ENCODE data around the gene CHCHD3.

CHCHD3 gene

DNA sequence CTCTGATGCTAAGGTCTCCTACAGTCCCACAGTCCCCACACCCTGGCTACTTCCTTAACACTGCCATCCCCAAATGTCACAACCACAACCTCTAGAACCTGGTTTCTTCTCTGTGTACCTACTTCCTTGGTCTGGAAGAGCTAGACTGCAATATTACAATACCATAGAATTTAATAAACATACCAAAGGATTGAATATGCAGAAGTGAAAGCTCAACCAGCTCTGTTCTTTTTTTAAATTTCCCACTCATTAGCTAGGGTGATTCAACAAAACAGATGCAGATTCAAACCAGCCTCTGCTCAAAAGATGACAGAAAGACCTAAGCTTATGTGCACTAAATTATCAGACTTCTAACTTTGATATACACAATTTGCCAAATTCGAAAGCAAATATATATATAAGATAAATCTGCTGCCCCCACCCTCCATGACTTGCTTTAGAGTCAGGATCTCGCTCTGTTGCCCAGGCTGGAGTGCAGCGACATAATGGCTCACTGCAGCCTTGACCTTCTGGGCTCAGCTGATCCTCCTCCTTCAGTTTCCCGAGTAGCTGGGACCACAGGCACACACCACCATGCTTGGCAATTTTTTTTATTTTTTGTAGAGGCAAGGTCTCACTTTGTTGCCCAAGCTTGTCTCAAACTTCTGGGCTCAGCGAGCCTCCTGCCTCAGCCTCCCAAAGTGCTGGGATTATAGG, 212.6 kb downstream of the CHCHD3 start:
- DNase-seq (ENCODE audit: low read depth in 3 of 3, low spot score in 1 of 3): no peak

DNA sequence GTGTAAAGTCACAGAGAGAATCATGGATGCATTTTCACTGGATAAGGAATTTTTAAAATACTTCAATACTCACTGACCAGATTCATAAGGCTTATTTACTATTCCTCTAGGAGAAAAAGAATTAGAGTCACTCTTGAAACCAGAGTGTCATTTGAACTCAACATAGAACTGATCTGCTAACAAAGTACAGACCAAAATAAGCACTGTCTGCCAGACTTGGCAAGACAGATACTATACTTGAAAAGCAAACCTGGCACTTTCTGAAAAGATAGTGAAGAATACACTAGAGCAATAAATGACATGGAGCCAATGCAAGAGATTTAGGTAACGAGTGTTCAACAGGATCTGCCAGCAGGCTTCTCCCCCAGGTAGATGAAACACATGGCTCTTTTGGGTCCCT, 215.3 kb downstream of the CHCHD3 start:
- DNase-seq (ENCODE audit: low read depth in 3 of 3, low spot score in 1 of 3): no peak

DNA sequence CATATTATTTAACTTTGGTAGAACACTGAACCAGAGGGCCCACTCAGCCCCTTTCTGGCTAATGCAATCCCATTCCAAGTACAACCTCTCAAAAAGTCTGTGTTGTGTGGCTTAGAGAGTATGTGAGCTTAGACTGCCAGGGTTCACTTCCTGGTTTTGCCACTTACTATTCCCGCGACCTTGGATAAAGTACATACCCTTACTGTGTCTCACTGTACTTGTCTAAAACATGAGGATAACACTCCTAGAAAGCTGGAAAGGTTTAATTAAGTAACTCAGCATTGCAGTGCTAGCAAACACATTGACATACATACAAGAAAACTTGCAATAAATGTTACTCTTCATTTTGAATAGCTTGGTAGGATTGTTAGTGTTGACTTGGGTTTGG, 215.8 kb downstream of the CHCHD3 start:
- no peak for DNase-seq (ENCODE audit: low read depth in 3 of 3, low spot score in 1 of 3)

DNA sequence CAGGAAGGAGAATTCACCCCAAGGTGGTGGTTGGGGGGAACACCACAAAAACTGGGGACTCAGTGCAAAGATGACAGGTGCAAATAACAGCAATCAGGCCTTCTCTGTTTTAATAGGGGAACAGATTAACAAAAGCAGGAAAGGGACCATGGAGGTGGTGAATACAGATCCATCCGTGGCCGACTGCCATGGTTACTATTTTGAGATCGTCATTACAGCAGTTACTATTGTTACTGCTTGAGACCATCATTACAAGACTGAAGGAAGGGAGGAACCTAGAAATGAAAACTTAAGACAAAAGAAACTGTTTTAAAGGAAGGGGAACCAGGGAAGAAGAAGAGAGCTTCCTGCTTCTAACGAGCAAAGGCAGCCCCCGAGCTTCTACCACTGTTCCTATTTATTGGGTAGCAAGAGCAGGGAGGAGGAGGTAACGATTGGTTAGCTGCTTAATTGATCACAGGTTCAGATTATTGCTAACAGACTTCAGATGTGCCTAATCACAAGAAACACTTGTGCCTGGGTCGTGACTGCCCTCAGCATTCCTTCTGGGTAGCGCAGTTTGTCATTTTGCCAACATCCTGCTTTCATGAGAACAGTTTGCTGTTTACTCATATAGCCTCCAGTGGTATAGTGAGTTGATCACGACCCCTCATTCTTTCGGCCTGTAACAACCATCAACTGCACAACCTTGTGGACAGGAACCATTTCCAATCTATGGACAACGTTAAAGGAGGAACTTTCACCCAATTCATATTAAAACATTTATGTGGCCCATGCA, 216.3 kb downstream of the CHCHD3 start:
- no peak for DNase-seq (ENCODE audit: low read depth in 3 of 3, low spot score in 1 of 3)

DNA sequence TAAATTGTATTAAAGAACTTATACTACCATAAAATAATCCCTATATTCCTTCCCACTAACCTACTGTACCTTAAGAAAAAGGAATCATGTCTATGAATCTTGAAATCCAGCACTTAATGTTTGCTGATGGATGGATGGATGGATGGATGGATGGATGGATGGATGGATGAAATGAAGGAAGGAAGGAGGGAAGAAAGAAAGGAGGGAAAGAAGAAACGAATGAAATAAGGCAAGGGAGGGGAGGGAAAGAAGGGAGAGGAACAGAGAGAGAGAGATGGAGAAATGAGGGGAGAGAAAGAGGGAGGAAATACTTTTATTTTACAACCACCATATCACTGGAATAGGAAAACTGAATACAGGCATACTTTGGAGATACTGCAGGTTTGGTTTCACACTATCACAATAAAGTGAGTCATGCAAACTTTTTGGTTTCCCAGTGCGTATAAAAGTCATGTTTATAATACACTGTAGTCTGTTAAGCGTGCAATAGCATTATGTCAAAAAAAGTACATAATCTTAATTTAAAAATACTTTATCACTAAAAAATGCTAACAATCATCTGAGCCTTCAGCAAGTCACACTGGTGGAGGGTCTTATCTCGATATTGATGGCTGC, 219.8 kb downstream of the CHCHD3 start:
- no peak for DNase-seq (ENCODE audit: low read depth in 3 of 3, low spot score in 1 of 3)

DNA sequence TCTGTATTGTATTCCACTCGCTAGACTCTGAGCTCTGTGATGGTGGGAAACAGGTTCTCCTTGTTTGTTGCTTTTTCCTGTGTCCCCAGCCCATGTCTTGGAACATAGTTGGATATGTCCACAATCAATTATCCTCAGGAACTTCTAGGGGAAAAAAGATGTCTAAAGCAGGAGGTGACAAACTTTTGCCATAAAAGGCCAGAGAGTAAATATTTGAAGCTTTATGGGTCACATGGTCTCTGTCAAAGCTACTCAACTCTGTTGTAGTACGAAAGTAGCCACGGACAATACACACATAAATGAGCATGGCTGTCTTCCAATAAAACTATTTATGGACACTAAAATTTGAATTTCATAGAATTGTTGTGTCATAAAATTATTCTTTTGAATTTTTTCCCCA, 220.5 kb downstream of the CHCHD3 start:
- no peak for DNase-seq (ENCODE audit: low read depth in 3 of 3, low spot score in 1 of 3)

DNA sequence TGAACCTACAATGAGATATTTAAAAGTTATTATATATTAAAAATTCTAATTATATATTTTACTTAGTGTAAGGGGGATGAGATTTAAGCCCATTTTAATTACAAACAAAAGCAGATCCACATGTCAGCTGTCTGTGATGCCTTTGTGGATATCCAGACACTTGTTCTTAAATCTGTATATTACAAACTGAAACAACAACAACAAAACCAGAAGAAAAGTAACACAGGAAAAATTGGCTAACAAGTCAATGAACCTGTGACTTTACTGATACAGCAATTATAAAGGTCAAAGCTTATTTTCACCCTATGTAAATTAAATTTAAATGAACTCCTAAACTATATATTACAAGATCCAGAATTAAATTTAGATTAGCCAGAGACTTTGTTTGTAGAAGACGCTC, 222.7 kb downstream of the CHCHD3 start:
- no peak for DNase-seq (ENCODE audit: low read depth in 3 of 3, low spot score in 1 of 3)

DNA sequence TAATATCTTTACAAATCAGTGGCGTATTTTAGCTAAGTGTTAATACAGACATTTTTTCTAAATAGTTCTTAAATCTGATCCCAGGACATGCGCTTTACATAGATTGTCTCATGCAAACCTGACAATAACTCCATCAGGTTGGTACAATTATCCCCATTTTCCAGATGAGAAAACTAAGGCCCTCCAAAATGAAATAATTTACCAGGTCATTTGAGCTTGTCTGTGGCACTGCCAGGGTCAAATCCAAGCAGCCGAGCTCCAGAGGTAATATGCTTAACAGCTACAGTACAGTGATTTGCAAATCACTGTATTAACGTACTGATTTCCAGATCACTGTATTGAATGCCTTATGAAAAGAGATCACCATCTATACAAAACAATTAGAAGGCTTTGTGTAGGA, 223.1 kb downstream of the CHCHD3 start:
- no peak for DNase-seq (ENCODE audit: low read depth in 3 of 3, low spot score in 1 of 3)

DNA sequence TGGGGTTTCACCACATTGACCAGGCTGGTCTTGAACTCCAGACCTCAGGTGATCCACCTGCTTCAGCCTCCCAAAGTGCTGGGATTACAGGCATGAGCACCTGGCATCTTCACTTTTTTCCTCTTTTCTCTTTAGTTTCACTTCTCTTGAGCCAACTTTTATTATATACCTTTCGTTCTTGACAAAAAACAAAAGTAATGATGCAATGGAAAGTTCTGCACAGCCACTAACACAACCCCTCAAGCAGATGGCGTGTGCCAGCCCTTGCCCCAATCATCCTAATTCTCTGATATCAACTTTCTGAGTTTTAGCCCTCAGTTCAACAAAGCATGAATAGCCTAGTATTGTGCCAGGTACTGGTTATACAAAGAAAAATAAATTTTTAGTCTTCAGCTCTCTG, 223.6 kb downstream of the CHCHD3 start:
- no peak for DNase-seq (ENCODE audit: low read depth in 3 of 3, low spot score in 1 of 3)

DNA sequence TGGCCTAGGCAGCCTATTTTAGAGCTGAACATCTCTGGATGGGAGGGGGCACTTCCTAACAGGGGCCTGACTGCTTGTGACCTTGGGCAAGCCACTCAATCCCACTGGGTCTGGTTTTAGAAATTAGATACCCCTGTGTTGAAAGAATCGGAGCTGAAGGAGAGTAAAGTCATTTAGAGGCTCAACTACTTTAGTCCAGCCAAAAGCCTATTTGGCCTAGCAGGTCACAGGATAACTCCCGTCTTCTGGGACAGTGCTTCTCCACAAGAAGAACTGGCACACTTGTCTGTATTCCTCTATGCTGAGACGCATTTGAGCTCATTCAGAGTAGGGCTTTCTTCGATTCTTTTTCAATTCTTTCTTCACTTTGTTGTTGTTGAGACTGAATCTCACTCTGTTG, 224.2 kb downstream of the CHCHD3 start:
- no peak for DNase-seq (ENCODE audit: low read depth in 3 of 3, low spot score in 1 of 3)

DNA sequence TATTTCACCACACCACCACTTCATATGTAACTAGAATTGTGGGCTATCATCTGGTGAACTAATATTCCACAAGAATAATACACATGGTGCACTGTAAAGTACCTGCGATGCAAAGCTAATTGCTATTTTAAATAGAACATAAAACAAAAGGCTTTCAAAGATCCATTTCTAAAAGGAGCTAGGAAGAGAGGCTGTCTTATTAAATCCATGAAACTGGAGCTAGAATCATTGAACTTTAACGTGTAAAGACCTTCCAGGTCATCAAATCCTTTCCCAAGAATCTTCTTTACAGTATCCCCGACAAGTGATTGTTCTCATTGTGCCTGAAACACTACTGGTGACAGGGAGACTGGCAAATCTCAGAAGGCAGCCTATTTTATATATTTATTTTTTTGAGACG, 224.9 kb downstream of the CHCHD3 start:
- no peak for DNase-seq (ENCODE audit: low read depth in 3 of 3, low spot score in 1 of 3)

DNA sequence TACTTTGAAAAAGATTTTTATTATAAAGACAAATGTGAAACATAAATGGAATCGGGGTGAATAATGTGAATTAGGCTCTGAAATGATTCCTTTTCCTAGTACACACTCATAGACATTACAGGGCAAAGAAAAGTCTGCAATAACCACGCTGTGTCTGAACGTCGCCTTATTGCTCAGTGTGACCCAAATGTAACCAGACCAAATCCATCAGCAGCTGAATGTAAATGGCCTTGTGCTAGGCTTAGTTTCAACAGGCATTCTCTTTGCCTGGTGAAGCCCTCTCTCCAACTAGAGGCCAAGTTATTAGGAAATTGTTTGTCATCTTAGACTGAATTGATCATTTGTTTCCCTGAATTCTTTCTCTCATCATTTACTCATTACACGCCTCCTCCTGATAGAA, 225.5 kb downstream of the CHCHD3 start:
- DNase-seq (ENCODE audit: low read depth in 3 of 3, low spot score in 1 of 3): no peak

DNA sequence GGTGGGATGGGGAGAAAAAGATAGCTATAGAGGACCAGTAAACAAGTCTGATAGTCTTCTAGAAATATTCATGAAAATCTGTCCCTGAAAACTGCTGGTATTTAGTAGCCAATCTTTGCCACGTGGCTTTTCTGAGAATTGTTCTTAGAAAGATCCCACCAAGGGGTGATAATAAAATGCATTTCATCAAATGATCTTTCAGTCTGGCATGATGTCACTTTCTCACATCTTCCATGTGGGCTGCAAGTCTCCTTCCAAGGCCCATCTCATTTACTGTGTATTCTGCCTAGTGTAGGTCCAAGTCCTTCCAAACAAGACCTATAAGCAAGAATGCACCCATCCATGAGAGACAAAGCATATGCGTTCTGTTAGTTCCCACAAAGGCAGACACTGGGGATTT, 226.0 kb downstream of the CHCHD3 start:
- no peak for DNase-seq (ENCODE audit: low read depth in 3 of 3, low spot score in 1 of 3)

DNA sequence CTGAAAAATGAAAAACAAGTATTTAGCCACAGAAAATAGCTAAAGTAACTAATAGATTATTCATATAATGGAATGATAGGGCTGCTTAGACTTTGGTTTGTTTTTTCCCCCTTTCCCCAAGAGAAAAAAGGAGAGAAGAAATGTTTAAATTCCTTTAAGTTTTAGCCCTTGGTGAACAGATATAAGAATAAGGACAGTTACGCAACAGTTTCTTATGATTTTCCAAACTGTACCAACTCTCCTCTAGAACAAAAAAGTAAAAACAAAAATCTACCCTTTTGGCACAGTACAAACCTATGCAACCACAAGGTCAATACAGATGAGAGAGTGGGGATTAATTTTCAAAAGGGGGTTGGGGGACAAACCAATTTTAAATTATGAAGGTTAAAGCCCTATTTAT, 227.7 kb downstream of the CHCHD3 start:
- no peak for DNase-seq (ENCODE audit: low read depth in 3 of 3, low spot score in 1 of 3)

DNA sequence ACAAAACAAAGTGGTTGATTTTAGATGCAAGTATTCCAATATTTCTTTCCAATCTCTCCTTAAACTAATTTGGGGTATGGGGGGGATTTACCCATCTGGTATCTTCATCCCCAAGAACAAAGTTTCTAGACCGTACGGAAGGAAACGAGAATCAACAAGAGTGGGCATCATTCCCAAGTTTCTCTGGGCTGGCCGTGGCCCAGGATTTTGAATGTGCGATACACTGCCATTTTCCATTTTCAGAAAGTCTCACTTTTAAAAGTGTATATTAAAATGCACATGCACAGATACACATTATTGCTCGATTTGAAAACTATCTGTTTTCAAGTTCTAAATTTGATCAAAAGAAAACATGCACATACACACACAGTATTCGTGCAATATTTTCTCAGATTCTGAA, 234.5 kb downstream of the CHCHD3 start:
- no peak for DNase-seq (ENCODE audit: low read depth in 3 of 3, low spot score in 1 of 3)

DNA sequence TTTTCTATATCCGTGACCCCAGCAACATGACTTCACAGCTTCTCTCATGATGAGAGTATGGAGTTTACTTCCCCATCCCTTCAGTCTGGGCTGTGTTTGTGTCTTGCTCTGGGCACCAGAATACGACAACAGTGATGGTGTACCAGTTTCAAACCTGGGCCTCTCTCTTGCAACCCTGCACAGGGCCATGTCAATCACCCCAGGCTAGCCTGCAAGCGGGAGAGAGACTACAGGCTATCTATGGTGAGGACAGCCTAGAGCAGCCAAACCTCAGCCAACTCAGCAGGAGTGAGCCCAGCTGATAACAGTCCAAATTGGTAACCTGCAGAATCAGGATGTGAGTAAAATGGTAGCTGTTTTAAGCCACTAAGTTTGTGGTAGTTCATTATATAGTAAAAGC, 235.8 kb downstream of the CHCHD3 start:
- DNase-seq (ENCODE audit: low read depth in 3 of 3, low spot score in 1 of 3): no peak

DNA sequence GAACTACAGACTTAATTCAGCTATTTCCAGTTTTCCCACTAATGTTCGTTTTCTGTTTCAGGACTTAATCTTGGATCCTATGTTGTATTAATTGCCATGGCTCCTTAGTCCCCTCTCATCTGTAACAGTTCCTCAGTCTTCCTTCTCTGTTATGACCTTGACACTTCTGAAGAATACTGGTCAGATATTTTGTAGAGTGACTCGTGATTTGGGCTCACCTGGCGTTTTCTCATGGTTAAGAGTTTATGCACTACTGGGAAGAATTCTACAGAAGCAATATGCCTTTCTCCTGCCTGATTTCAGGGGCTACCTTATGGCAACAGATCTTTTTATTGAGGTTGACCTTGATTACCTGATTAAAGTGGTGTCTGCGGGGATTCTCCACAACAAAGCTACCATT, 239.4 kb downstream of the CHCHD3 start:
- no peak for DNase-seq (ENCODE audit: low read depth in 3 of 3, low spot score in 1 of 3)

DNA sequence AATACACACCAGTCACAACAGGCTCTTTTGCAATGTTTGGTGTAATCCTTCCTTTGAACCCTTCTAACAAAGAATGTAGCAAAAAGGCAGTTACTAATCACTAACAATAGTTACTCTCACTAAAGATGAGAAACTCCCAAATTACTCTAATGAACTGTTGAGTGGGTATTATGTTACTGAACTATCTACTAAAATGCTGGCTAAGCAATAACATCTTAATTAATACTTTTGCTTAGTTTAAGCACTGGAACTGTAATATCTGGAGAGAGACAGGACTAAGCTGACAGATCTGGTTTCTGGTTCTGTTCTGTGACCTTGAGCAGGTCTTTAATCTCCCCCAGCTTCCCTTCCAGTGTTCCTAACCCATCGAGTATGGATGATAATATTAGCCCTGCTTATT, 241.7 kb downstream of the CHCHD3 start:
- no peak for DNase-seq (ENCODE audit: low read depth in 3 of 3, low spot score in 1 of 3)

DNA sequence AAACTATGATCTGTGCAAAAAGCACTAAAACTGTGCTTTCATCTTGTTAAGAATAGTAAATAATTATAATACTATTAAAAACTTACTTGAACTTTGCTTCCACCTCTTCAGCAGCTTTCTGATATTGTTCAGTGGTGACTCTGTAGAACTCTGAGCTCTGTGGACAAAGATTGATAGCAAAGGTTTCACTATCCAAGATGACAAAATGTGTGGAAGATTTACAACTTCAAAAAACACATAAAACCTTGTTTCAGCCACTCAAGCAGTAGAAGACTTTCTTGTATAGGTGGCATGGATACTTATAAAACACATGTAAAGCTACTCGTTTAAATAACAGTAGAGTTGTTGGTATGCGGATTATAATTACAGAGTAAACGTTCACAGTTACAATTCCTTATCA, 243.6 kb downstream of the CHCHD3 start:
- no peak for DNase-seq (ENCODE audit: low read depth in 3 of 3, low spot score in 1 of 3)

DNA sequence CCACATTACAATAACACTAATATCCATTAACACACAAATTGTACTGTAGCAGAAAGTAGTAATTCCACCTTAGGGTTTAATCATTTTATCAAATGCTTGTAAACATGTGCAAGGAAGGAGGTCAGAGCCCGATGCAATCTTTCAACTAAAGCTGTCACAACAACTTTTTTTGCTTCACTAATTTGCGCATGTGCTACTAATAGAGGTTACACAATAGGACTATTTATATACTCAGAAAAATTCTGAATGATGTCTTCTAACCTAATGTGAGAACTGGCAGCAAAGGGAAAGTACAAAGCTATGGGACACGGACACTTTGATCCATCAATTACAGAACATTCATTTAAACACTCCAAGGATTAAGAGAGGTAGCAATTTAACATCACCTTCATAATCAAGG, 244.4 kb downstream of the CHCHD3 start:
- no peak for DNase-seq (ENCODE audit: low read depth in 3 of 3, low spot score in 1 of 3)

DNA sequence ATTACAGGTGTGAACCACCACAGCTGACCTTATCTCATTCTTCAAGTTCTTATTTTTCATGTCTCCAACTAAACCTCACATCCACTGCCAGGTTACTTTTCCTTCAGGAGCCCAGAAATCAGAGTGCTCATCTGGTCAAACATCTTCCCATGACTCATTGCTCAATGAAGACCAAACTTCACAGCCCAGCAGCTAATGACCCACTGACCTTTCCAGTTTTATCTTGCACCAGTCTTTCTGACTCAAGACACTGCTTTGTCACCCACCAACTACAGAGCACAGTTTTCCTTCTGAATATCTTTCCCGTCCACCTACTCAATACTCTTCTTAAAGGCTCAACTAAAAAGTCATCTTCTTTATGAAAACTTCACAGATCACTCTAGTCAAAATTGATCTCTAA, 245.1 kb downstream of the CHCHD3 start:
- no peak for DNase-seq (ENCODE audit: low read depth in 3 of 3, low spot score in 1 of 3)

DNA sequence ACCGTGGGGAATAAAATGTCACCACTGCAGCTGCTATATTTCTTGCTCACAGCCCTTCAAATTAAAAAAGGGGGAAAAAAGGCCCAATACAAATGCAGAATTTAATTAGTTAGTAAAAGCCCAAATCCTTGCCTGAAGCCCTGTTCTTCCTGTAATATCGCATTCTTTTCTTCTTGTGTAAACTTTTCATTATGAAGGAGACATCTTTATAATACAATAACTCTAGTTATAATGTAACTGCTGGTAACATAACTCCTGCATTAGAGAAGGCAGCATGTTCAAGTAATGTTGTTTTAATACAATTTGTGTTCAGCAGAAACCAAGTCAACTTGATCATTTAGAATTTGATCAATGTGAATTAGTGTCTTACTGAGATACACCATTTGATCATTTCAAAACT, 250.9 kb downstream of the CHCHD3 start:
- DNase-seq (ENCODE audit: low read depth in 3 of 3, low spot score in 1 of 3): no peak

DNA sequence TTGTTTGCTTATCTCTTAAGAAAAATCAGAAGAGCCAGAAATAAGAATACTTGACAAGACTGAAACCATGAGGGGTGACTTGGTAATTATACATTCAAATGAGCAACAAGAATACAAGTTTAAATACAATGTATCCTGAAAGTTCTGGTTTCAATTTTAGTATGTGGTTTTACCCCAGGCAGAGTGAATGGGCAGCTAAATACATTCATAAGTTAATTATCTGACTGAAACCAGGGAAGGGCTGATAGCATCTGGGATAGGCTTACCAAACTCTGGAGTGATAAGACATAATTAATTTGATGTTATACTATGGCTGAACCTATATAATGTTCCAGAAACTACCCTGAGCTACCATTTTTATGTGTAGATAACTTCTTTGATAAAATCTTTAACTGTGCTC, 253.4 kb downstream of the CHCHD3 start:
- DNase-seq (ENCODE audit: low read depth in 3 of 3, low spot score in 1 of 3): no peak
